Measurements from ENCODE around the gene CLSTN3. TPM values are rescaled to one million over a fixed set of nuclear protein-coding genes. Genes with fewer than 3 reads are reported as not detected.

Gene CLSTN3
- total RNA-seq, 1 donor from 2014 or later, result 30.4 TPM

GRCh38 chr12:7107636-7108002, 22.6 kb upstream of the CLSTN3 start:
- H3K36me3 Mint-ChIP-seq (ENCODE audit: low read depth), result peaks cover 16% of the 10 kb centered on the region
- no peak for DNase-seq (ENCODE audit: low read depth, low spot score)
- H3K27ac Mint-ChIP-seq (ENCODE audit: unreplicated experiment), result peak overlapping the region; percentile 78
- peak overlapping the region; percentile 89 for H3K4me3 Mint-ChIP-seq
- TF ChIP-seq, protein P1, sequence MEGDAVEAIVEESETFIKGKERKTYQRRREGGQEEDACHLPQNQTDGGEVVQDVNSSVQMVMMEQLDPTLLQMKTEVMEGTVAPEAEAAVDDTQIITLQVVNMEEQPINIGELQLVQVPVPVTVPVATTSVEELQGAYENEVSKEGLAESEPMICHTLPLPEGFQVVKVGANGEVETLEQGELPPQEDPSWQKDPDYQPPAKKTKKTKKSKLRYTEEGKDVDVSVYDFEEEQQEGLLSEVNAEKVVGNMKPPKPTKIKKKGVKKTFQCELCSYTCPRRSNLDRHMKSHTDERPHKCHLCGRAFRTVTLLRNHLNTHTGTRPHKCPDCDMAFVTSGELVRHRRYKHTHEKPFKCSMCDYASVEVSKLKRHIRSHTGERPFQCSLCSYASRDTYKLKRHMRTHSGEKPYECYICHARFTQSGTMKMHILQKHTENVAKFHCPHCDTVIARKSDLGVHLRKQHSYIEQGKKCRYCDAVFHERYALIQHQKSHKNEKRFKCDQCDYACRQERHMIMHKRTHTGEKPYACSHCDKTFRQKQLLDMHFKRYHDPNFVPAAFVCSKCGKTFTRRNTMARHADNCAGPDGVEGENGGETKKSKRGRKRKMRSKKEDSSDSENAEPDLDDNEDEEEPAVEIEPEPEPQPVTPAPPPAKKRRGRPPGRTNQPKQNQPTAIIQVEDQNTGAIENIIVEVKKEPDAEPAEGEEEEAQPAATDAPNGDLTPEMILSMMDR (conservative IDR thresholded peaks at IDR 0.05), result no peak
- H3K9me3 Mint-ChIP-seq, result peaks cover 14% of the 10 kb centered on the region
- H3K27me3 Mint-ChIP-seq (ENCODE audit: low read depth), result no peaks in the 10 kb centered on the region
- peaks cover 14% of the 10 kb centered on the region for H3K4me1 Mint-ChIP-seq

- Mint-ChIP-seq H3K4me1 (peaks cover 14% of the 10 kb centered on the region), H3K27me3 (ENCODE audit: low read depth) (no peaks in the 10 kb centered on the region), H3K27ac (ENCODE audit: unreplicated experiment) (peak overlapping the region; percentile 95), H3K36me3 (ENCODE audit: low read depth) (peaks cover 16% of the 10 kb centered on the region), H3K4me3 (peak overlapping the region; percentile 89), H3K9me3 (peaks cover 14% of the 10 kb centered on the region)
- peak; percentile 8 for DNase-seq (ENCODE audit: low read depth, low spot score)
- TF ChIP-seq, protein P1 (conservative IDR thresholded peaks at IDR 0.05), result no peak
Observed at GRCh38 chr12:7108003-7108795, 22.0 kb upstream of the CLSTN3 start.

GRCh38 chr12:7108796-7109571, 21.2 kb upstream of the CLSTN3 start, which contains the start of gene C1RL:
Gene C1RL (minus strand): TSS chr12:7109214. CDS start chr12:7109180, 34 bp downstream.
- Mint-ChIP-seq H3K9me3 (peaks cover 14% of the 10 kb centered on the region), H3K4me1 (peaks cover 18% of the 10 kb centered on the region), H3K27ac (ENCODE audit: unreplicated experiment) (peak within 1 kb of the TSS; percentile 95), H3K36me3 (ENCODE audit: low read depth) (peaks cover 16% of the 10 kb centered on the region), H3K27me3 (ENCODE audit: low read depth) (no peaks in the 10 kb centered on the region), H3K4me3 (peak within 1 kb of the TSS; percentile 89)
- peak; percentile 96 for DNase-seq (ENCODE audit: low read depth, low spot score)
- TF ChIP-seq, protein P1 (conservative IDR thresholded peaks at IDR 0.05), result peak; percentile 99

GRCh38 chr12:7109572-7109920, 20.6 kb upstream of the CLSTN3 start:
- peak overlapping the region; percentile 31 for H3K27ac Mint-ChIP-seq (ENCODE audit: unreplicated experiment)
- H3K4me1 Mint-ChIP-seq, result peaks cover 18% of the 10 kb centered on the region
- peaks cover 16% of the 10 kb centered on the region for H3K36me3 Mint-ChIP-seq (ENCODE audit: low read depth)
- TF ChIP-seq, protein P1 (conservative IDR thresholded peaks at IDR 0.05), result no peak
- no peaks in the 10 kb centered on the region for H3K27me3 Mint-ChIP-seq (ENCODE audit: low read depth)
- DNase-seq (ENCODE audit: low read depth, low spot score), result no peak
- peak overlapping the region; percentile 87 for H3K4me3 Mint-ChIP-seq
- H3K9me3 Mint-ChIP-seq, result peaks cover 14% of the 10 kb centered on the region

DNA sequence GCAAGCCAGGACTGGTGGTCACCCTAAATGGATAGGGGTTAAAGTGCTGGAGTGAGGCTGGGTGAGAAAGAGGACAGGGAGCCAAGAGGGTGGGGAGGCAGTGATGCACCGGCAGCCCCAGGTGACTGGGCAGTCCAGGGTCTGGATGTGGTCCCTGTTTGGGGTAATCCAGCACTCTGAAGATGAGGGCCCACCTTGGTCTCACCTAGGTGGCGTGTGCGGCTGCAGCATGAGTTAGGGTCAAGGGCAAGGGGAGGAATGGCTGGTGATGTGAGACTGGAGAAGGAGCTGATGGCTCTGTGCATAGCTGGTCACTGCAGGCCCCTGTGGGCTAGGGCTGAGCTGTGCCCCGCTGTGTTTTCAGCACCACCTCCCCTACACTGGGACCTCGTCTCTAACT, 19.5 kb upstream of the CLSTN3 start:
- peaks cover 13% of the 10 kb centered on the region for H3K36me3 Mint-ChIP-seq (ENCODE audit: low read depth)
- peaks cover 18% of the 10 kb centered on the region for H3K4me1 Mint-ChIP-seq
- H3K9me3 Mint-ChIP-seq, result peaks cover 12% of the 10 kb centered on the region
- TF ChIP-seq, protein P1 (conservative IDR thresholded peaks at IDR 0.05), result no peak
- no peak overlapping the region for H3K4me3 Mint-ChIP-seq
- no peak for DNase-seq (ENCODE audit: low read depth, low spot score)
- H3K27me3 Mint-ChIP-seq (ENCODE audit: low read depth), result no peaks in the 10 kb centered on the region
- no peak overlapping the region for H3K27ac Mint-ChIP-seq (ENCODE audit: unreplicated experiment)

Measured in neural crest cell (in vitro differentiated cells).